HG03060 (cell line): Measurements from ENCODE around the gene NDUFA12.

ENCODE experiments used
- ATAC-seq: cut with Tn5 transposase; IDR thresholded peaks from one replicate; pipeline ENCODE4 v1.9.1; 2021; ENCODE audit warnings: low read depth, moderate number of reproducible peaks; ENCODE audit not compliant: unreplicated experiment

Gene NDUFA12

DNA sequence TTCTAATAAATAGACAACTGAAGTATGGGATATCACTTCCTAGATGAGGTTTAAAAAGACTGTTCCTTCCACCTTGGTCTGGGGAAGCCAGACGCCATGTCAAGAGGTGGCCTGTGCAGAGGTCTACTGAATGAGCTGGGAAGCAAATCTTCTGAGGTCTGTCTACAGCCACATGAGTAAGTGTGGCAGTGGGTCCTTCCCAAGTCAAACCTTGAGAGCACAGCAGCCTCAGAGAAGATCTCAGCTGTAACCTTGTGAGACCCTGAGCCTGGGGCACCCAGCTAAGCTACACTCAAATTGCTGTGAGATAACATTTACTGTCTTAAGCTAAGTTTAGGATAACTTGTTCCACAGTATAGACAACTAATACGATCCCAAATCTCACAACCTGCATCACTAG is 20.2 kb downstream of the NDUFA12 start:
- ATAC-seq: no peak

GRCh38 chr12:94982456-94982855 is 21.0 kb downstream of the NDUFA12 start:
- ATAC-seq: no peak

DNA sequence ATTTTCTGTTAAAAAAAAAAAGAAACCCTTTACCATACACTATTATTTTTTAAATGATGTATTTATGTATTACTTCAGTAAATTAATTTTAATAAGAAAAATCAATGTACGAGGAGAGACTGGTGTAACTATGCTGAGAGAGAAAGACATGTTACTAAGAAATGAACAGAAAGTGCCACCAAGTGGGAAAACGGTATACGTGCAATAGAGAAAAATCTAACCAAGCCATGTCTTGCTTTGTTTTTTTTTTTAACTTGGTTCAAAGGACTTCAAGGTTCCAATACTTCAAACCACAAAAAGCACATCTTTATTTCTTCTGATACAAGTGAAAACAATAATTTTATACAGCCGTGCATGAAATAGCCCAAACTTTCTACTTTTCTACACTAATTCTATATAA is 22.9 kb downstream of the NDUFA12 start:
- no peak for ATAC-seq

DNA sequence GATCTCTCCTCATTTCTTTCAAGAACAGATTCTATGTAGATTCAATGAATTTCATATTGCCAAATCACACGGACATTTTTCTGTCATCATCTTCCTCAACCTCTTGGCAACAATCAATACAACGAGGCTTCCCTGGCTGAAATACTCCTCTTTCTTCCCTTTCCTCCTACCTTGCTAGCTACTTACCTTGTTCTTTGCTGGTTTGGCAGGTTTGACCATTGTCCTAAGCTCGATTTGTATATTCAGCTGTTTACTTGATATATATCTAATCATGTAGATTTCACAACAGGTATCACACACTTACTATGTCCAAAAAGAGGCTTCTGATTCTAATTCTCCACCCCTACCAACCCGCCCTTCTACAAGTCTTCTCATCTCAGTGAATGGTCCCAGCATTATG is 23.6 kb downstream of the NDUFA12 start:
- no peak for ATAC-seq

DNA sequence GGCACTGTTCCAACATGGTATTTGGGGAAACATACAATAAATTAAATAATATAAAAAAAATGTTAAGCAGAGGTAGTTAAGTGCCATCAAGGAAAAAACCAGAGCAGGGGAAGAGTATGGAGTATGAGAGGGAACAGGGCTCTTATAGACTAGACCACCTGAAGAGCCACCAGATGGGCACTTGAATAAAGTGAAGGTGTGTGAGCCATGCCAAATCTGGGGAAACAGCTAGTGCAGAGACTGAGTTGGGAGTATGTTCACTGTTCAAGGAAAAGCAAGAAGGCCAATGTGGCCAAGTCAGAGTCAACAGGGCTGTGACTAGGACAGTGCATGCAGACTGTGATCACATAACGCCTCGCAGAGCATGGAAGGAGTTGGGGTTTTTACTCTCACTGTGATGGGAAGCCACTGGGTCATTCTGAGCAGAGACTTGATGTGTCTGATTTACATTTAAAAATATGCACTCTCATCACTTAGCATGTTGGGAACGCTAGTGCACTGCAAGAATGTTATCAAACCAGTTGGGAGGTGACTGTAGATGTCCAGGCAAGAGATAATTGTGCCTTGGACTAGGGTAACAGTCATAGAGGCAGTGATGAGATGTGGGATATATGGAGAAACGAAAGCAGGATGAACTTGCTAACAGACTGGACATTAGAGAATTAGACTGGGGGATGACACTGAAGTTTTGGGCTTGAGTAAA is 25.6 kb downstream of the NDUFA12 start:
- no peak for ATAC-seq

- ATAC-seq: no peak
Measured at GRCh38 chr12:94973221-94973620, 30.3 kb downstream of the NDUFA12 start.

DNA sequence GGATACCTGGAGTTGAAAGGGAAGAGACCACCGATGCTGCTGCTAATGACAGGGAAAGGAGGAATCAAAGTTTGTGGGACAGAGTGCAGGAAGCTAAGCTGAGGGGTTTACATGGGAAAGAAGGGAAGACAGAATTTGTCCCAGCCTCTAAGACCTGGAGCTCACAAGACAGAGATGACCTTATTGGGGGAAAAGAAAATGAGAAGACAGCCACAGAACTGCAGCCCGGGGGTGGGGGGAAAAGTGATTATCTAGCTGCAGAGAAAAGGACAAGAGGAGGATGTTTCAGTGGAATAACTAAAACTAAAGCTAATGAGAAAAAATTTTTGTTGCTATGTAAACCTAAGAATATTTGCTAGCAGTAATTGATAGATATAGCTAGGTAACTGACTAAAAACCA is 30.7 kb downstream of the NDUFA12 start:
- ATAC-seq: no peak

DNA sequence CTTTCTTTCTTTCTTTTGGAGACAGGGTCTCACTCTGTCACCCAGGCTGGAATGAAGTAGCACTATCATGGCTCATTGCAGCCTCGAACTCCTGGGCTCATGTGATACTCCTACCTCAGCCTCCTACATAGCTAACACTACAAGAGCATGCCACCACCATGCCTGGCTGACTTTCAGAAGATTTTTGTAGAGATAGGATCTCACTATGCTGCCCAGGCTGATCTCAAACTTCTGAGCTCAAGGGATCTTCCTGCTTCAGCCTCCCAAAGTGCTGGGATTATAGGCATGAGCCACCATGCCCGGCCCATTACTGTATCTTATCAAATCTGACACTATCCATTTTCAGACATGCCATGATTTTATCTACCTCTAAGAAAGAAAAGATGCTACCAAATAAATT is 31.6 kb downstream of the NDUFA12 start:
- ATAC-seq: no peak

- ATAC-seq: no peak
Measured at GRCh38 chr12:94970560-94970959, 32.9 kb downstream of the NDUFA12 start.

DNA sequence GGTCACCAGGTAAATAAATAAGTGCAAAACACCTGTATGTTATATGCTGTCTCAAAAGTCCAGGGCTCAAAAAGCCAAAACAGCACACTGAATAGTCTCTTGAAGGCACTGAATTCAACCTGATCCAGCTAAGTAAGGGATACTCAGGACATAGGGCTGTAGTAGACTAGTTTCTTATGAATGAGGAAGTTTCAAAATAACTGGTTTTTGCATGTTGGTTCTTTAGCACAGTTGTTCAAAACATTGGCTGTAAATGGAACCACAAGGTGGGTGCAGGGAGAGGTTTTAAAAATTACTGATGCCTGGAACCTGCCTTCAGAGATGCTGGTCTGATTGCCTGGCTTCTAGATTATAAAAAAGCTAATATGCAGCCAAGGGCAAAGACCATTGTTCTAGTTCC is 34.1 kb downstream of the NDUFA12 start:
- ATAC-seq: no peak

GRCh38 chr12:94965982-94966630 is 37.4 kb downstream of the NDUFA12 start:
- ATAC-seq: no peak

DNA sequence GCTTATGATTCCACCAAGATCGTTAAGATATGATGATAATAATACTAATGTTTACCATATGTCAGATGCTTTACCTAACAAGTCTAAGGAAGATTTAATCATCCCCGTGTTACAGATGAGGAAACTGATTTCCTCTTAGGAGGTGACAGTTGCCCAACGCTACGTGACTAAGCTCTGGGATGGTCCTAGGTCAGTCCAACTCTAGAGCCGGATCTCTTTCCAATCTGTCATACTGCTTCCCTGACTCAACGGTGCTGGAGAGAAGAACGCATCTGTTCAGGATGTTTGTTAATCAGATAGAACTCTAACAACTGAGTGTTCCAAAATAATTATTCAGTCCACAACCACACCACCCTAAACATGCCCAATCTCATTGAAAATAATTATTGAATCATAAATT is 39.8 kb downstream of the NDUFA12 start:
- ATAC-seq: no peak

- no peak for ATAC-seq
Measured at GRCh38 chr12:94962670-94963069, 40.8 kb downstream of the NDUFA12 start.

DNA sequence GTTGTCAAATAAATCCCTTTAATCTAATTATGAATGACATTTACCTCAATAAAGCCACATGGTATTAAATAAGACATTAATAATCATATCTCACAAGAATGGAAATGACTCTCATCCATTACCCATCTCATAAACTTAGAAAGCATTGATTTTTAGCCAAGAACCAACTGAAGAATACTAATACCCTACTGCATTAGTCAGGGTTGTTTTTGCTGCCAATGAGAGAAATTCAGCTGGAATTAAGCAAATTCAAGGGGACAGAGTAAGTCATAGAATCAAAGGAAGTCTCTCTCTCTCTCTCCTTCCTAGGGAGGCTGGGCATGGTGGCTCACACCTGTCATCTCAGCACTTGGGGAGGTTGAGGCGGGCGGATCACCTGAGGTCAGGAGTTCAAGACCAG is 41.6 kb downstream of the NDUFA12 start:
- no peak for ATAC-seq

- no peak for ATAC-seq
Measured at GRCh38 chr12:94961256-94961824, 42.2 kb downstream of the NDUFA12 start.

DNA sequence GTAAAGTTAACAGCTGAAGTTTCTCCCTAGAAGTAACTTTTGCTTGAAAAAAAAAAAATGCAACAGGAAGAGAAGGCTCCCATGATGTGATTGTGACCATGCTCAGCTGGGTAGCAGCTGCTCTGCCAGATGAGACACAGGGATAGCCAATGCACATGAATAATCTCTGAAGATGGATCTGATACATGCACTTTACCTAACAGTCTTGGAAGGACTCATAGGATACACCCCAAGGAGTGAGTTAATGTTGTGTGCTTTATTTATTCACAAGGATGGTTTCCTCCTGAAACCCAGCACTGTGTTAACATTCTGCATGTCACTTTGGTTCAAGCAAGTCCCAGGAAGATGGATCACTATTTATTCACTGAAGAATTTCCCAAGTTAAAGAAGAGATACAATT is 46.5 kb downstream of the NDUFA12 start:
- no peak for ATAC-seq

DNA sequence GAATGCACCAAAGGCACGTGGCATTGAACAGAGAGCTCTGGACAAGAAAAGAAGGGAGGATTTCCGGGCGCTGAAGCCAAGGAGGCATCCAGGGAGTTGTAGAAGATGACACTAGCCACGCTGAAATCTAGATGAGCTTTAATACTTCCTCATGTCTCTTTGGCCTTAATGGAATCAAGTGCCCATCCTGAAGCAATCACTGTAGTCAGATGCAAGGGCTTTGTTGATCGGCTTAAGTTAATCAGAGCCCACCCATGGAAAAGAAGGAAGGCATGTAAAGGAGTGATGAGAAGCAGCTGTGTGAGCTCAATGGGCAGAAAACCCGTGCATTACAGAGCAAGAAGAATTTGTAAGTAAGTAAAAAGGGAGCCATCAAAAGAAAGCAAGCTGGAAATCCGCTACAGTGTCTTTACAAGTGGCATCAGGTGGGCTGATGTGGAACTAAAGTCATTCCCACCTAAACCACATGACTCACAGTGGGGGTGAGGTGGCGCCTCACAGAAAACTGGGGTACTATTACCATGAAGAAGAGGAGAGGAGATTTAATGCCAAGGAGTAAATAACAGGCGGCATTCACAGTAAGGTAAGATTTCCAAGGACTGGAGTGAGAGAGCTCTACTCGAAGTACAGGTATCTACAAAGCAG is 48.4 kb downstream of the NDUFA12 start:
- no peak for ATAC-seq

DNA sequence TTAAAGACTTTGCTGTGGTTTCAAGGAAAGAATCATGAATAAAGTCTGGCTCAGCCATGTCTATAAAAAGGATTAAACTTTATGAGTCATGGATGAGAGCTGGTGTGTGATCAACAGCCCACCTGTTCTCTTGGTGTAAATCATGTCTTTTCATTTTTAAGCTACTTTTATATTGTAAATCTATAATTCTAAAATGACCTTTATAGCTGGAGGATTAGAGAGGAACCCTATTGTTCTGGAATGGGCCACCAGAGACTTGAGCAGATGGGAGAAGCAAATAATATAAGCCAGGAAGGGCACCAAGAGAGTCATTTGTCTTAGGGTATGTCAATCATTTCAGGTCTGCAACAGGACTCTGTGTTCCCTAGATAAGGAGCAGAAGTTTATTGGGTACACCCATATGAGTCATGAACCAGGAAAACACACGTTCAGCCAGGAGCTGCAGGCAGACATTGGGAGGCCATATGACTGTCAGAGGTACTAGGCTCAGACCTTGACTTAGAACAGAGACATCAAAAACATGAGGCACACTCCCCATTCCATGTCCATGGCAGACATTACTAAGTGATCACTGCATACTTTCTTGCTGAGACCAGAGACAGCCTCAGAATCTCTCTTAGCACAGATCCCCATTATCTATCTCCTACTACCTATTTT is 49.3 kb downstream of the NDUFA12 start:
- ATAC-seq: no peak

DNA sequence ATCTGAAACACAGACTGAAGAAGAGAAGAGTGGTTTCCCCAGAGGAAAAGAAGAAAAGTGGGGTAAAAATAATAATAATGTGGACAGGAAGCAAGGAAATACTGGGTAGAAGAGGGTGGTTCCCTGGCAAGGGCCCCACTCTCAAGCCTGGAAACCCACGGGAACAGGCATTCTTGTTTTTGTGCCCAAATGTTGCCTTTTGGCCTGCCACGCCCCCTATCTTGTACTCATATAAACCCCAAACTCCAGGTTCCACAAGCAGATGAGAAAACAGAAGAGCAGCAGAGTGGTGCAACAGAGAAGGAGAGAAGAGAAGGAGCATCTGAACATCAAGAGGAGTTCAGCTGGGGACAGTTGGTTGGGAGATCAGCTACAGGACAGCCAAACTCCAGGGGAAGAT is 51.2 kb downstream of the NDUFA12 start:
- no peak for ATAC-seq

DNA sequence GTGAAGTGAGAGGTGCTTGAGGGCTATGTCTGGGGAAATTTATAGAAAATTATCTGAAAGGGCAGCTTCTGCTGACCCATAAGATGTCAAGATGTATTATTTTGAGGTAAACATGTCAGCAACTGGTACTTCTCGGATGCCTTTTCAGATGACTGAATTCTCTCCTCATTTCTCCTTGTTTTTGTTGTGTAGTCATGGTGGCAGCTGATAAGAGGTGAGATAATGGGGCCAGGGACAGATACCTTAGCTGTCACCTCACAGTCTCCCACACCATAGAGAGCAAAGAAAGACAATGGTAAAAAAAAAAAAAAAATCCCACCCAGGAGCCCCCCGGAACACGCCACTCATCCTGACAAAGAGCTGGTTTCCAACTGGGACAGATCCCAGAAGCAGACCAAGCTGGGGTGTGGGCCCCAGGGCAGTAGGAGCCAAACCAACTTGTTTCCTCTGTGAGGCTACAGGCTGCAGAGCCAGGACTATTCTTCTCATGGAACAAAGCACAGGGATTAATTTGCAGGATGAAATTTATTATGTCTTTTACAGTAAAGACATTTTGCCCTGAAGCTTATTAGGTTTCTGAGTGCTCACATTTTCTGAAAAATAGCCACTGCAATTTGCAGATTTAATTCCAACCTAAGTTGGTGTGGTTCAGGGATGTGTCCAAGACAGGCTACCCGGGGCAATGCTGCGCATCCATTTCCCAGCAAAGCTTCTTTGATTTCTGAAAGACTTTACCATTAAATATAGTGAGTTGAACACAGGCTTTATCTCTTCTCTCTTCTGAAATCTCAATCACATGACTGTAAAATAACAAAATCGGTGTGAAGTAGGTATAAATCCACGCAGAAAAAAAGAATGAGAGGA is 52.2 kb downstream of the NDUFA12 start:
- no peak for ATAC-seq
